TTC549 (cell line): ENCODE results near the gene SETD1A.
"Not testable (repeated sequence)": the region's sequence is repeated elsewhere in the genome, so short reads cannot be mapped to it uniquely, and the experiment has no call there.

Experiments
- FAIRE-seq: peaks from 2 replicates; lab custom pipeline; 2012; peaks lifted over from hg19 to GRCh38; lab: Jason Lieb, UNC

SETD1A gene

GRCh38 chr16:30929167-30929566 is 28.4 kb upstream of the SETD1A start:
- FAIRE-seq: no peak

- no peak for FAIRE-seq
Observed at GRCh38 chr16:30930160-30930571, 27.4 kb upstream of the SETD1A start.

- FAIRE-seq: no peak
Observed at GRCh38 chr16:30931068-30931650, 26.4 kb upstream of the SETD1A start.

GRCh38 chr16:30934827-30935557 is 22.6 kb upstream of the SETD1A start:
- FAIRE-seq: no peak

GRCh38 chr16:30937692-30938091 is 19.9 kb upstream of the SETD1A start:
- FAIRE-seq: no peak

GRCh38 chr16:30939571-30939970 is 18.0 kb upstream of the SETD1A start:
- FAIRE-seq: not testable (repeated sequence)

GRCh38 chr16:30941600-30942425 is 15.7 kb upstream of the SETD1A start:
- FAIRE-seq: no peak

GRCh38 chr16:30942426-30942806 is 15.1 kb upstream of the SETD1A start:
- no peak for FAIRE-seq

GRCh38 chr16:30944352-30944751 is 13.2 kb upstream of the SETD1A start:
- FAIRE-seq: no peak

GRCh38 chr16:30946671-30947540 is 10.6 kb upstream of the SETD1A start:
- no peak for FAIRE-seq

- FAIRE-seq: no peak
Observed at GRCh38 chr16:30947541-30947858, 10.1 kb upstream of the SETD1A start.

- FAIRE-seq: peak; percentile 76
Observed at GRCh38 chr16:30947859-30948666, 9.5 kb upstream of the SETD1A start.

GRCh38 chr16:30948667-30949649 is 8.6 kb upstream of the SETD1A start, which contains the start of gene ORAI3:
TSS of gene ORAI3 (plus strand) at chr16:30949068. CDS start at chr16:30949290, 222 bp downstream.
- no peak for FAIRE-seq

- FAIRE-seq: no peak
Observed at GRCh38 chr16:30949650-30950515, 7.7 kb upstream of the SETD1A start.

GRCh38 chr16:30950516-30951065 is 7.0 kb upstream of the SETD1A start:
- no peak for FAIRE-seq

- FAIRE-seq: no peak
Observed at GRCh38 chr16:30951193-30951592, 6.4 kb upstream of the SETD1A start.

GRCh38 chr16:30951750-30952149 is 5.8 kb upstream of the SETD1A start:
- no peak for FAIRE-seq

- FAIRE-seq: no peak
Observed at GRCh38 chr16:30953111-30953510, 4.4 kb upstream of the SETD1A start.
